ENCODE results near the gene RASAL2.

GRCh38 chr1:178223289-178223688 is 129.4 kb downstream of the RASAL2 start:
- TF ChIP-seq POLR2AphosphoS5 (IDR thresholded peaks at IDR 0.05; ENCODE audit: low read depth, low read length): no peak
- TF ChIP-seq POLR2A (IDR thresholded peaks at IDR 0.05; ENCODE audit: low read depth, low read length): no peak
- TF ChIP-seq TAF1 (IDR thresholded peaks at IDR 0.05; ENCODE audit: borderline replicate concordance, low read depth, low read length): no peak

Measured in GM12892 (cell line).